Smooth muscle cell (in vitro differentiated cells): ENCODE results near the gene AFF3. TPM values are rescaled to one million over a fixed set of nuclear protein-coding genes. Genes with fewer than 3 reads are reported as not detected.

Experiments used
- DNase-seq: peaks from one replicate; lab custom pipeline; 2025; ENCODE audit not compliant: unreplicated experiment; lab: John Stamatoyannopoulos, UW
- H2AFZ ChIP-seq: fragments of 200-600 bp; sonication (generic); 2 replicates; pipeline ENCODE4 v1.6.0; 2016; ENCODE audit warnings: antibody characterized with exemption, low read depth, mild to moderate bottlenecking
- H3F3A ChIP-seq: fragments of 200-600 bp; sonication (generic); 2 replicates; pipeline ENCODE4 v1.6.0; 2017; ENCODE audit warnings: antibody characterized with exemption, low read depth
- H3K27ac ChIP-seq: fragments of 200-600 bp; sonication (generic); 2 replicates; pipeline ENCODE4 v1.5.1; 2016; ENCODE audit warnings: low read depth, mild to moderate bottlenecking
- H3K27me3 ChIP-seq: fragments of 200-600 bp; sonication (generic); 2 replicates; pipeline ENCODE4 v1.6.1; 2016; ENCODE audit warnings: low read depth, mild to moderate bottlenecking
- H3K36me3 ChIP-seq: fragments of 200-600 bp; sonication (generic); 2 replicates; pipeline ENCODE4 v1.5.1; 2016; ENCODE audit warnings: low read depth
- H3K4me1 ChIP-seq: fragments of 200-600 bp; sonication (generic); 2 replicates; pipeline ENCODE4 v1.5.1; 2016; ENCODE audit warnings: low read depth
- H3K4me2 ChIP-seq: fragments of 200-600 bp; sonication (generic); 2 replicates; pipeline ENCODE4 v1.6.0; 2016; ENCODE audit warnings: mild to moderate bottlenecking
- H3K4me3 ChIP-seq: fragments of 200-600 bp; sonication (generic); 2 replicates; pipeline ENCODE4 v1.5.1; 2016; ENCODE audit warnings: mild to moderate bottlenecking
- H3K79me2 ChIP-seq: fragments of 200-600 bp; sonication (generic); 2 replicates; pipeline ENCODE4 v1.6.0; 2016; ENCODE audit warnings: low read depth, mild to moderate bottlenecking
- H3K9ac ChIP-seq: fragments of 200-600 bp; sonication (generic); 2 replicates; pipeline ENCODE4 v1.6.0; 2016; ENCODE audit warnings: low read depth
- H3K9me3 ChIP-seq: fragments of 200-600 bp; sonication (generic); replicated peaks from 2 replicates; pipeline ENCODE4 v1.5.1; 2016; ENCODE audit warnings: low read depth
- H4K20me1 ChIP-seq: fragments of 200-600 bp; sonication (generic); 2 replicates; pipeline ENCODE4 v1.6.0; 2016; ENCODE audit warnings: low read depth
- WGBS: methylation state at CpG from one replicate; pipeline ENCODE4 v1.1.7; 2016; ENCODE audit warnings: low lambda C conversion rate; 5-methylcytosine and 5-hydroxymethylcytosine counted together
- polyA plus RNA-seq: library from polyadenylated mRNA; unstranded; fragments of >200 nt; fragmentation: Nextera tagmentation; extraction: Ambion mirVana; gene quantifications from 2 replicates; pipeline ENCODE4 v1.2.1, GENCODE V29; 2016
- total RNA-seq: library from RNA; depleted of rRNA; stranded (reverse); fragments of >200 nt; gene quantifications from 2 replicates; pipeline ENCODE4 v1.2.3, GENCODE V29; 2014
- TF ChIP-seq, protein P1 (sequence below): fragments of 200-600 bp; sonication (generic); IDR thresholded peaks from 2 replicates; pipeline ENCODE4 v1.5.1; 2017; ENCODE audit warnings: borderline replicate concordance, mild to moderate bottlenecking, antibody characterized with exemption; ENCODE audit not compliant: insufficient read depth, poor library complexity, severe bottlenecking

The AFF3 gene
- total and polyA plus RNA-seq, 2 experiments from 2014 or later: 0.27 to 0.39 TPM

DNA sequence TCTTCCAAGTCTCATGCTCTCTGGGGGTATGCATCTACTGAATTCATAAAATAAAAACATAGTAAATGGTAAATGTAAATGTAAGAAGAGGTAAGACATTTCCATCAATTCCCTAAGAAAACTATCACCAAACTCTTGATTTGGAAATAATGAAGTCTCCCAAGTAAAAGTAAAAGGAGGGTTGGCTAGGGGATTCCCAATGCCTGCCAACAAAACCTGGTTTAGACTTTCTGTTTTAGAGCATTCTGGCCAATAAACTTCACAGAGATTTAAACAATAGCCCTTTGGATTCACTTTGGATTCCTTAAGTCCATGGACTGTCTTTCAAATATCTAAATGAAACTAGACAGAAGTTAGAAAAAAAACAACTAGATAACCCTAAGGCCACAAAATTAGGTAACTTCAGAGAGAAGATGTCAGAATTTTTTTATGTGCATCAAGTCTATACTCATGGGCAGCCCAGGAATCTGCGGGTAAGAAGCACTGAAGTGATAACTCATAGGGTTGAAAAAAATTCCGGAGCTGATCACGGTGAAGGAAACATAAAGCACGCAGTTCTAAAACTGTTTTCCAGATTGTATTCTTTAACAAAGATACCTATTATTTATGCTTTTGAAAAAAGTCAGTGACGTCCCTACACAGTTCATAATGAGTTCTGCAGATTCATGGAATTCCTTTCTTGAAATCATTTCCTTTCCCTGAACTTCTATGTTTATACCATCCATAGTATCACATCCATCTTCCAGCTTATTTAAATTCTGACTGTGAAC is 263.6 kb downstream of the AFF3 start:
- peaks cover 11% of the 10 kb centered on the region for H3K4me1 ChIP-seq
- H3F3A ChIP-seq: no peaks in the 10 kb centered on the region
- no peak for DNase-seq
- H3K27me3 ChIP-seq: no peaks in the 10 kb centered on the region
- H3K4me3 ChIP-seq: no peak overlapping the region
- H2AFZ ChIP-seq: no peak overlapping the region
- no peaks in the 10 kb centered on the region for H3K9me3 ChIP-seq
- WGBS: 83% methylated on average over 5 of the region's 5 CpGs
- TF ChIP-seq, protein P1, sequence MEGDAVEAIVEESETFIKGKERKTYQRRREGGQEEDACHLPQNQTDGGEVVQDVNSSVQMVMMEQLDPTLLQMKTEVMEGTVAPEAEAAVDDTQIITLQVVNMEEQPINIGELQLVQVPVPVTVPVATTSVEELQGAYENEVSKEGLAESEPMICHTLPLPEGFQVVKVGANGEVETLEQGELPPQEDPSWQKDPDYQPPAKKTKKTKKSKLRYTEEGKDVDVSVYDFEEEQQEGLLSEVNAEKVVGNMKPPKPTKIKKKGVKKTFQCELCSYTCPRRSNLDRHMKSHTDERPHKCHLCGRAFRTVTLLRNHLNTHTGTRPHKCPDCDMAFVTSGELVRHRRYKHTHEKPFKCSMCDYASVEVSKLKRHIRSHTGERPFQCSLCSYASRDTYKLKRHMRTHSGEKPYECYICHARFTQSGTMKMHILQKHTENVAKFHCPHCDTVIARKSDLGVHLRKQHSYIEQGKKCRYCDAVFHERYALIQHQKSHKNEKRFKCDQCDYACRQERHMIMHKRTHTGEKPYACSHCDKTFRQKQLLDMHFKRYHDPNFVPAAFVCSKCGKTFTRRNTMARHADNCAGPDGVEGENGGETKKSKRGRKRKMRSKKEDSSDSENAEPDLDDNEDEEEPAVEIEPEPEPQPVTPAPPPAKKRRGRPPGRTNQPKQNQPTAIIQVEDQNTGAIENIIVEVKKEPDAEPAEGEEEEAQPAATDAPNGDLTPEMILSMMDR: no peak
- no peak overlapping the region for H3K4me2 ChIP-seq
- no peaks in the 10 kb centered on the region for H4K20me1 ChIP-seq
- no peak overlapping the region for H3K9ac ChIP-seq
- H3K36me3 ChIP-seq: no peaks in the 10 kb centered on the region
- no peak overlapping the region for H3K27ac ChIP-seq
- H3K79me2 ChIP-seq: no peaks in the 10 kb centered on the region

DNA sequence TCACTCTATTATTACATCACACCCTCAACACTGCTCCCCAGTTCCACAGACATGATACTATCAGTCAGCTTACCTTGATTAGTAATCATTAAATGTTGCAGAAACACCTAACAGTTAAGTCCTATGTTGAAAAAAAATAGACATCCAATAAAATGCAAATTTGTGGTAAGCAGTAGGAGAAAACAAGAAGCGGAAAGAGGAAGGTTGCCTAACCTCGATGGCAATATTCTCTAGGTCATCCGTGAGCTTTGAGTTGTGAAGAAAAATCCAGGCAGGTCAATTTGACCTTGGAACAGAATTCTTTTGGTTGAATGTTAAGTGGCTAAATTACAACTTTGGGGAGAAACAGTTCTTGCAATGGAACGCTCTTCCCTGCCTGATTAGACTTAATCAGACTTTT is 264.4 kb downstream of the AFF3 start:
- Histone ChIP-seq H3K27ac (no peak overlapping the region), H3K4me2 (no peak overlapping the region)
- WGBS: 84% methylated on average over 4 of the region's 4 CpGs

DNA sequence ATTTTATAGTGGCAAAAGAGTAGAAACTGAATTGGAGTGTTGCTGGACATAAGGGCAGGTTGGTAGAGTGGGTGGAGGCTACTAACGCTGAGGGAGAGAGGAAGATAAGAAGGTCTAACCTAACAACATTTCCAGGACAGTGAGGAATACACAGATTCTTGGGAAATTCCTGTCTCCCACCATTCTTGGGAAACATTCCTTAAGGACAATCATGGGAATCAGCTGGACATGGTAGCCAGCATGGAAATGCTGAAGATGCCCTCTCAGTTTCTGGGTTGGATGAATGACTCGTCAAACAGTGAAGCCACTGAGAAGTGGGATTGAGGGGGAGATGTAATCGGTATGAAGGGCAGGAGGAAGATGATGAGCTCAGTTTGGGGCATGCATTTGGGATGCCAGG is 265.4 kb downstream of the AFF3 start:
- no peak overlapping the region for H3K4me3 ChIP-seq
- H4K20me1 ChIP-seq: no peaks in the 10 kb centered on the region
- 94% methylated on average over 3 of the region's 3 CpGs for WGBS
- no peak for DNase-seq
- TF ChIP-seq, protein P1: no peak
- H3K79me2 ChIP-seq: no peaks in the 10 kb centered on the region
- peaks cover 4% of the 10 kb centered on the region for H3K4me1 ChIP-seq
- no peaks in the 10 kb centered on the region for H3K27me3 ChIP-seq
- H2AFZ ChIP-seq: no peak overlapping the region
- no peaks in the 10 kb centered on the region for H3K9me3 ChIP-seq
- no peaks in the 10 kb centered on the region for H3K36me3 ChIP-seq
- no peak overlapping the region for H3K4me2 ChIP-seq
- H3K27ac ChIP-seq: no peak overlapping the region
- no peaks in the 10 kb centered on the region for H3F3A ChIP-seq
- H3K9ac ChIP-seq: no peak overlapping the region

More for the DNA sequence above, 264.4 kb downstream of the AFF3 start:
- no peaks in the 10 kb centered on the region for H3K36me3 ChIP-seq
- no peaks in the 10 kb centered on the region for H4K20me1 ChIP-seq
- H3K4me1 ChIP-seq: peaks cover 11% of the 10 kb centered on the region
- no peaks in the 10 kb centered on the region for H3K9me3 ChIP-seq
- H3K27me3 ChIP-seq: no peaks in the 10 kb centered on the region
- DNase-seq: no peak
- H3K4me3 ChIP-seq: no peak overlapping the region
- no peaks in the 10 kb centered on the region for H3K79me2 ChIP-seq
- TF ChIP-seq, protein P1: no peak
- no peak overlapping the region for H2AFZ ChIP-seq
- H3F3A ChIP-seq: no peaks in the 10 kb centered on the region
- H3K9ac ChIP-seq: no peak overlapping the region
